OCI-LY1 (cell line): Measurements from ENCODE around the gene SNPH.

Experiments
- CTCF ChIP-seq: fragments of 200-600 bp; sonication (generic), shearing (Covaris generic); IDR thresholded peaks from 2 replicates; pipeline ENCODE4 v1.5.1; 2017; ENCODE audit warnings: mild to moderate bottlenecking, antibody characterized with exemption, low read length, moderate library complexity, mixed read lengths
- EZH2 ChIP-seq: fragments of 200-600 bp; sonication (generic), shearing (Covaris generic); IDR thresholded peaks from 2 replicates; pipeline ENCODE4 v1.8.0; 2017; ENCODE audit warnings: borderline replicate concordance, mixed run types, mild to moderate bottlenecking, antibody characterized with exemption, low read length, moderate library complexity, mixed read lengths

GRCh38 chr20:1319462-1319861 is 53.4 kb downstream of the SNPH start:
- TF ChIP-seq EZH2 (no peak), CTCF (no peak)
